ENCODE measurements around the gene PSMC4. TPM values are rescaled to one million over a fixed set of nuclear protein-coding genes. Genes with fewer than 3 reads are reported as not detected.

PSMC4 gene
- total and polyA plus RNA-seq, 2 experiments from 2014 or later: 113 to 137 TPM

DNA sequence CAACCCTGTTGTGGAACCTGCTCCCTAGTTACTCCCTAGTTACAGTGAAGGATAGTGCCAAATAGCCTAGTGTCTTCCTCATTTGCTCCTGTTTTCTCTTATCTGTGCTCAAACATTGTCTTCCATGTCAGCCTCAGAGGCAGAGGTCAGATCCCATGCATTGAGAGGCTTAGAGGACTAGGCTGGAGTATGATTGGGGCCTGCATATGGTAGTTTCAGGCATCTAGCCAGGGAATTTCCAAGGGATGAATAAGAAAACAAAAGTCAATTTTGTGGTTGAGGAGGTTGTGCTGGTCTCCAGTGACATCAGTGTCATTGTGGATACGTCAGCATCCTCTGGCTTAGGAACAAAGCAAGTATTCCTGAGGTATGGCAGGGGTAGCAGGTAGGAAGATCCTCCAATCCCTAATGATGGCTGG lies 35.3 kb downstream of the PSMC4 start:
- in situ Hi-C loops (cut with MboI): no loop called here
- peaks cover 18% of the 10 kb centered on the region for H3K36me3 ChIP-seq (ENCODE audit: low read depth)
- H3K9me2 ChIP-seq (ENCODE audit: insufficient read depth): no peaks in the 10 kb centered on the region
- H2AFZ ChIP-seq: no peak overlapping the region
- peaks cover 18% of the 10 kb centered on the region for H3F3A ChIP-seq (ENCODE audit: insufficient read depth)
- no peak for TF ChIP-seq EZH2 (IDR thresholded peaks at IDR 0.05; ENCODE audit: insufficient read depth, poor library complexity, severe bottlenecking)
- no peak for TF ChIP-seq EZH2phosphoT487 (IDR thresholded peaks at IDR 0.05; ENCODE audit: insufficient read depth, low read depth)
- H3K4me2 ChIP-seq (ENCODE audit: unreplicated experiment): no peak overlapping the region
- H3K9ac ChIP-seq: no peak overlapping the region
- DNase-seq: peak; percentile 81
- no peaks in the 10 kb centered on the region for H4K20me1 ChIP-seq (ENCODE audit: insufficient read depth)
- 19 to 30% methylated on average over 1 of the region's 1 CpG for WGBS, 2 experiments (ENCODE audit: low coverage in 1 of 2, low lambda C conversion rate in 2 of 2, missing lambda C conversion rate in 2 of 2)
- H3K4me1 ChIP-seq (ENCODE audit: insufficient read depth): peaks cover 9% of the 10 kb centered on the region
- H3K79me2 ChIP-seq (ENCODE audit: insufficient read depth): no peaks in the 10 kb centered on the region
- H3K27ac ChIP-seq: peak overlapping the region; percentile 44
- H3K9me3 ChIP-seq (ENCODE audit: low read depth): no peaks in the 10 kb centered on the region
- no peaks in the 10 kb centered on the region for H3K27me3 ChIP-seq (replicated peaks; ENCODE audit: insufficient read depth)
- no peak overlapping the region for H3K4me3 ChIP-seq

DNA sequence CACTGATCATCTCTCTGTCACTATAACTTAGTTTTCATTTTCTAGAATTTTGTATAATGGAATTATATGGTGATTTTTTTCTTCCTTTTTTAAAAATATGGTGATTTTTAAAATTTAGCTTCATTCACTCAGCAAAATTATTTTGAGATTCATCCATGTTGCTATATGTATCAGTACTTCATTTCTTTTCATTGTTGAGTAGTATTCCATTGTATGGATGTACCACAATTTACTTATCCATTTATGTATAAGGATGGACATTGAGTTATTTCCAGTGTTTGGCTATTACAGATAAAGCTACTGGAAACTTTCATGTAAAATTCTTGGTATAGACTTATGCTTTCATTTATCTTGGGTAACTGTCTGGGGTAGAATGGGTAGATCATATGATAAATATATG lies 38.7 kb downstream of the PSMC4 start:
- H3K79me2 ChIP-seq (ENCODE audit: insufficient read depth): no peaks in the 10 kb centered on the region
- H3K27me3 ChIP-seq (replicated peaks; ENCODE audit: insufficient read depth): no peaks in the 10 kb centered on the region
- H3K36me3 ChIP-seq (ENCODE audit: low read depth): peaks cover 30% of the 10 kb centered on the region
- H3K9me2 ChIP-seq (ENCODE audit: insufficient read depth): no peaks in the 10 kb centered on the region
- no peaks in the 10 kb centered on the region for H3K9me3 ChIP-seq (ENCODE audit: low read depth)
- H2AFZ ChIP-seq: no peak overlapping the region
- H3F3A ChIP-seq (ENCODE audit: insufficient read depth): peaks cover 18% of the 10 kb centered on the region
- H4K20me1 ChIP-seq (ENCODE audit: insufficient read depth): no peaks in the 10 kb centered on the region
- no peak overlapping the region for H3K27ac ChIP-seq
- in situ Hi-C loops (cut with MboI): no loop called here
- no peak overlapping the region for H3K4me3 ChIP-seq
- peaks cover 9% of the 10 kb centered on the region for H3K4me1 ChIP-seq (ENCODE audit: insufficient read depth)
- no peak overlapping the region for H3K4me2 ChIP-seq (ENCODE audit: unreplicated experiment)
- DNase-seq: no peak
- H3K9ac ChIP-seq: no peak overlapping the region
- TF ChIP-seq EZH2 (IDR thresholded peaks at IDR 0.05; ENCODE audit: insufficient read depth, poor library complexity, severe bottlenecking): no peak
- TF ChIP-seq EZH2phosphoT487 (IDR thresholded peaks at IDR 0.05; ENCODE audit: insufficient read depth, low read depth): no peak

DNA sequence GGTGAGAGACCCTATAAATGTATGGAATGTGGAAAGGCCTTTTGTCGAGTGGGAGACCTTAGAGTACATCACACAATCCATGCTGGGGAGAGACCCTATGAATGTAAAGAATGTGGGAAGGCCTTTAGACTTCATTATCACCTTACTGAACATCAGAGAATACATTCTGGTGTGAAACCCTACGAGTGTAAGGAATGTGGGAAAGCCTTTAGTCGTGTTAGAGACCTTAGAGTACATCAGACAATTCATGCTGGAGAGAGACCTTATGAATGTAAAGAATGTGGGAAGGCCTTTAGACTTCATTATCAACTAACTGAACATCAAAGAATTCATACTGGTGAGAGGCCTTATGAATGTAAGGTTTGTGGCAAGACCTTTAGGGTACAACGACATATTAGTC lies 43.0 kb downstream of the PSMC4 start:
- Histone ChIP-seq H3K4me3 (no peak overlapping the region), H3K27me3 (replicated peaks; ENCODE audit: insufficient read depth) (no peaks in the 10 kb centered on the region), H3K36me3 (ENCODE audit: low read depth) (peaks cover 31% of the 10 kb centered on the region), H3K79me2 (ENCODE audit: insufficient read depth) (no peaks in the 10 kb centered on the region), H3K4me2 (ENCODE audit: unreplicated experiment) (no peak overlapping the region), H3K9me2 (ENCODE audit: insufficient read depth) (no peaks in the 10 kb centered on the region), H3K9me3 (ENCODE audit: low read depth) (no peaks in the 10 kb centered on the region), H2AFZ (no peak overlapping the region), H3K9ac (no peak overlapping the region), H3K27ac (no peak overlapping the region), H3K4me1 (ENCODE audit: insufficient read depth) (no peaks in the 10 kb centered on the region), H3F3A (ENCODE audit: insufficient read depth) (no peaks in the 10 kb centered on the region), H4K20me1 (ENCODE audit: insufficient read depth) (no peaks in the 10 kb centered on the region)
- TF ChIP-seq EZH2 (IDR thresholded peaks at IDR 0.05; ENCODE audit: insufficient read depth, poor library complexity, severe bottlenecking): no peak
- no peak for TF ChIP-seq EZH2phosphoT487 (IDR thresholded peaks at IDR 0.05; ENCODE audit: insufficient read depth, low read depth)
- in situ Hi-C loops (cut with MboI): no loop called here
- WGBS, 2 experiments (ENCODE audit: low coverage in 1 of 2, low lambda C conversion rate in 2 of 2, missing lambda C conversion rate in 2 of 2): 81 to 83% methylated on average over 4 of the region's 4 CpGs
- DNase-seq: no peak

DNA sequence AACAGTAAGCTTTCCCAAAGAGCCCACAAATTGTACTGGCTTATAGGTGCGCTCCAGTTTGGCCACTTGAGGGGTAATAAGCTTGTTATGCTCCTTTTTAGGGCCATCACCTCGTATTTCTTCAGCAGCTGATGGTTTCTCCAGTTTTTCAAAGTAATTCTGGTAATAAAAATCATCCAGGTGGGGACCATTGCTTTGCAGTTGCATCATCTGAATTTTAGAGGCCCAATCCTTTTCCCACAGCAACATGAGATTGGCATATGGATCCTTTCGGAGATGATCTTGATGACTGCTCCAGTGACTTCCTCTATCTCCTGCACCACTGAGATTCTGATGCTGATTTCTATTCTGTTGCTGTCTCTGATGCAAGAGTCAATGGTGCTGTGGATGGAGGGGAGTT lies 53.0 kb downstream of the PSMC4 start:
- DNase-seq: no peak
- 69 to 71% methylated on average over 3 of the region's 3 CpGs for WGBS, 2 experiments (ENCODE audit: low coverage in 1 of 2, low lambda C conversion rate in 2 of 2, missing lambda C conversion rate in 2 of 2)
- H4K20me1 ChIP-seq (ENCODE audit: insufficient read depth): no peaks in the 10 kb centered on the region
- no peaks in the 10 kb centered on the region for H3K4me1 ChIP-seq (ENCODE audit: insufficient read depth)
- no peak for TF ChIP-seq EZH2phosphoT487 (IDR thresholded peaks at IDR 0.05; ENCODE audit: insufficient read depth, low read depth)
- TF ChIP-seq EZH2 (IDR thresholded peaks at IDR 0.05; ENCODE audit: insufficient read depth, poor library complexity, severe bottlenecking): no peak
- no peaks in the 10 kb centered on the region for H3F3A ChIP-seq (ENCODE audit: insufficient read depth)
- in situ Hi-C loops (cut with MboI): no loop called here
- no peaks in the 10 kb centered on the region for H3K9me2 ChIP-seq (ENCODE audit: insufficient read depth)
- H3K9ac ChIP-seq: no peak overlapping the region
- no peak overlapping the region for H2AFZ ChIP-seq
- H3K4me2 ChIP-seq (ENCODE audit: unreplicated experiment): no peak overlapping the region
- H3K79me2 ChIP-seq (ENCODE audit: insufficient read depth): no peaks in the 10 kb centered on the region
- no peak overlapping the region for H3K4me3 ChIP-seq
- no peaks in the 10 kb centered on the region for H3K27me3 ChIP-seq (replicated peaks; ENCODE audit: insufficient read depth)
- no peak overlapping the region for H3K27ac ChIP-seq
- H3K36me3 ChIP-seq (ENCODE audit: low read depth): 0 out of 2 replicates have a peak, but pooled peaks cover 2% of the 10 kb centered on the region
- peaks cover 5% of the 10 kb centered on the region for H3K9me3 ChIP-seq (ENCODE audit: low read depth)

Measured in GM23248 (cell line).